ENCODE data around the gene AGMO. TPM values are rescaled to one million over a fixed set of nuclear protein-coding genes. Genes with fewer than 3 reads are reported as not detected.

The AGMO gene
- polyA plus RNA-seq, 3 donors, result not detected

DNA sequence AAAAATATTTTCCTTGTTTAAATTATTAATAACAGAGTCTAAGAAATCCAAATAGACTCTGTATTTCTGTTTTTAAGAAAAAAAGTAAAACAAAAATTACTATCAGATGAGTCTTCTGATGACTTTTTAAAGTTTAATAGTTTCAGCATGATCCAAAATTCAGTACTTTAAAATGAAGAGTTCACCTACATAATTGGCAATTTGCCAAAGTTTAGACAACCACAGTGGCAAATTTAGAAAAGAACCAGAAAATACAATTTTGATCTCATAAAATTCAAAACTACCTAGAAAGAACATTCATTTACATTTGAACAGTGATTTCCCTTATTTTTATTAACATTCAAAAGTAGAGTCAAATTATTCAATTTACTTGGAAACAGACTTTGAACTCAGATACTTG, 56.1 kb downstream of the AGMO start:
- H3K4me1 Mint-ChIP-seq, result no peaks in the 10 kb centered on the region
- no peak overlapping the region for H2AFZ ChIP-seq (ENCODE audit: insufficient read depth, low read depth, low read length, poor library complexity, severe bottlenecking)
- no peaks in the 10 kb centered on the region for H3K27me3 ChIP-seq (ENCODE audit: control insufficient read depth in 2 of 2, insufficient read depth in 2 of 2, low read length in 2 of 2)
- H4K20me1 ChIP-seq (ENCODE audit: insufficient read depth, low read length), result no peaks in the 10 kb centered on the region
- H3K4me1 ChIP-seq (ENCODE audit: control insufficient read depth in 1 of 2, insufficient read depth in 2 of 2, low read length in 2 of 2), result no peaks in the 10 kb centered on the region
- H3K4me2 ChIP-seq (replicated peaks; ENCODE audit: extremely low read depth, low read length, poor library complexity, severe bottlenecking), result no peak overlapping the region
- no peak overlapping the region for H3K27ac Mint-ChIP-seq
- intact Hi-C loops (cut with micrococcal nuclease), result no loop called here
- H3K4me3 Mint-ChIP-seq, result no peak overlapping the region
- H3K9me3 ChIP-seq (replicated peaks in 1 of 2; ENCODE audit: control insufficient read depth in 1 of 2, insufficient read depth in 1 of 2, low read length in 2 of 2), result no peaks in the 10 kb centered on the region
- peaks cover 0 to 4% (median 0%) of the 10 kb centered on the region in 7 donors for H3K9me3 Mint-ChIP-seq
- H3K27ac ChIP-seq (ENCODE audit: low read depth in 1 of 2, low read length in 2 of 2), result no peak overlapping the region
- DNase-seq, result no peak
- H3K27me3 Mint-ChIP-seq (ENCODE audit: low read depth in 3 of 3), result no peaks in the 10 kb centered on the region
- H3K4me3 ChIP-seq (replicated peaks in 1 of 3; ENCODE audit: low read depth in 2 of 3, low read length in 3 of 3), result no peak overlapping the region
- no peaks in the 10 kb centered on the region for H3K79me2 ChIP-seq (ENCODE audit: insufficient read depth, low read length)
- no peaks in the 10 kb centered on the region for H3K36me3 ChIP-seq (replicated peaks in 1 of 2; ENCODE audit: control insufficient read depth in 1 of 2, insufficient read depth in 2 of 2, low read length in 2 of 2)
- no peak overlapping the region for H3K9ac ChIP-seq (ENCODE audit: insufficient read depth, low read length, poor library complexity, severe bottlenecking)
- H3K36me3 Mint-ChIP-seq, result no peaks in the 10 kb centered on the region
- TF ChIP-seq, protein P1, sequence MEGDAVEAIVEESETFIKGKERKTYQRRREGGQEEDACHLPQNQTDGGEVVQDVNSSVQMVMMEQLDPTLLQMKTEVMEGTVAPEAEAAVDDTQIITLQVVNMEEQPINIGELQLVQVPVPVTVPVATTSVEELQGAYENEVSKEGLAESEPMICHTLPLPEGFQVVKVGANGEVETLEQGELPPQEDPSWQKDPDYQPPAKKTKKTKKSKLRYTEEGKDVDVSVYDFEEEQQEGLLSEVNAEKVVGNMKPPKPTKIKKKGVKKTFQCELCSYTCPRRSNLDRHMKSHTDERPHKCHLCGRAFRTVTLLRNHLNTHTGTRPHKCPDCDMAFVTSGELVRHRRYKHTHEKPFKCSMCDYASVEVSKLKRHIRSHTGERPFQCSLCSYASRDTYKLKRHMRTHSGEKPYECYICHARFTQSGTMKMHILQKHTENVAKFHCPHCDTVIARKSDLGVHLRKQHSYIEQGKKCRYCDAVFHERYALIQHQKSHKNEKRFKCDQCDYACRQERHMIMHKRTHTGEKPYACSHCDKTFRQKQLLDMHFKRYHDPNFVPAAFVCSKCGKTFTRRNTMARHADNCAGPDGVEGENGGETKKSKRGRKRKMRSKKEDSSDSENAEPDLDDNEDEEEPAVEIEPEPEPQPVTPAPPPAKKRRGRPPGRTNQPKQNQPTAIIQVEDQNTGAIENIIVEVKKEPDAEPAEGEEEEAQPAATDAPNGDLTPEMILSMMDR (IDR thresholded peaks at IDR 0.05), result no peak

- no CpG with 5 or more reads among the region's 4 CpGs for WGBS (ENCODE audit: insufficient coverage)
- no peak overlapping the region for H3K4me2 ChIP-seq (replicated peaks; ENCODE audit: extremely low read depth, low read length, poor library complexity, severe bottlenecking)
These were observed 57.5 kb downstream of the AGMO start for GRCh38 chr7:15504351-15504750.

More at GRCh38 chr7:15504351-15504750, 57.5 kb downstream of the AGMO start:
- DNase-seq, result no peak
- H3K27ac Mint-ChIP-seq, result no peak overlapping the region
- H3K27me3 ChIP-seq (ENCODE audit: control insufficient read depth in 2 of 2, insufficient read depth in 2 of 2, low read length in 2 of 2), result no peaks in the 10 kb centered on the region
- H4K20me1 ChIP-seq (ENCODE audit: insufficient read depth, low read length), result no peaks in the 10 kb centered on the region
- no peaks in the 10 kb centered on the region for H3K36me3 Mint-ChIP-seq
- peaks cover 0 to 4% (median 0%) of the 10 kb centered on the region in 7 donors for H3K9me3 Mint-ChIP-seq
- no peaks in the 10 kb centered on the region for H3K36me3 ChIP-seq (replicated peaks in 1 of 2; ENCODE audit: control insufficient read depth in 1 of 2, insufficient read depth in 2 of 2, low read length in 2 of 2)
- H3K27me3 Mint-ChIP-seq (ENCODE audit: low read depth in 3 of 3), result no peaks in the 10 kb centered on the region
- no peaks in the 10 kb centered on the region for H3K4me1 ChIP-seq (ENCODE audit: control insufficient read depth in 1 of 2, insufficient read depth in 2 of 2, low read length in 2 of 2)
- no peak overlapping the region for H3K9ac ChIP-seq (ENCODE audit: insufficient read depth, low read length, poor library complexity, severe bottlenecking)
- H3K79me2 ChIP-seq (ENCODE audit: insufficient read depth, low read length), result no peaks in the 10 kb centered on the region
- intact Hi-C loops (cut with micrococcal nuclease), result no loop called here
- no peak overlapping the region for H2AFZ ChIP-seq (ENCODE audit: insufficient read depth, low read depth, low read length, poor library complexity, severe bottlenecking)
- H3K4me3 Mint-ChIP-seq, result no peak overlapping the region
- no peak overlapping the region for H3K27ac ChIP-seq (ENCODE audit: low read depth in 1 of 2, low read length in 2 of 2)
- no peaks in the 10 kb centered on the region for H3K4me1 Mint-ChIP-seq
- TF ChIP-seq, protein P1 (IDR thresholded peaks at IDR 0.05), result no peak
- H3K9me3 ChIP-seq (replicated peaks in 1 of 2; ENCODE audit: control insufficient read depth in 1 of 2, insufficient read depth in 1 of 2, low read length in 2 of 2), result no peaks in the 10 kb centered on the region
- H3K4me3 ChIP-seq (replicated peaks in 1 of 3; ENCODE audit: low read depth in 2 of 3, low read length in 3 of 3), result no peak overlapping the region
